ENCODE results near the gene KDM1B.

DNA sequence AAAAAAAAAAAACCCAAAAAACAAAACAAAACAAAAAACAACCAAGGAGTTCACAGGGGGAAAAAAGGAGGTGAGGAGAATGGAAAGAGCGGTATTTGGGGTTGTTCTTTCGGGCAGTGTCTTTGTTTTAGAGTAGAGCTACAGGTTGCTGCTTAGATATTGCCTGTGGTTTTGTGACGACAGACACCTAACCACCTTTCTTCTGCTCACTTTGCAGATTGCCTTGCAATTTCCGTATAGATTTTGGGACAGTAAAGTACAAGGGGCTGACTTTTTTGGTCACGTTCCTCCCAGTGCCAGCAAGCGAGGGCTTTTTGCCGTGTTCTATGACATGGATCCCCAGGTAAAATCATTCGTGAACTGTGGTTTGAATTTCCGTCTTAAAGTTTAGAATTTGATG lies 58.2 kb downstream of the KDM1B start:
- no peak for TF ChIP-seq CTCF (IDR thresholded peaks at IDR 0.05; ENCODE audit: control extremely low read depth in 1 of 3, insufficient read depth in 1 of 3, low read depth in 1 of 3, low read length in 3 of 3)
- TF ChIP-seq CEBPB (IDR thresholded peaks at IDR 0.05; ENCODE audit: low read depth, low read length), result no peak
- no peak for TF ChIP-seq RFX5 (IDR thresholded peaks at IDR 0.05; ENCODE audit: borderline replicate concordance, low read depth, low read length)
- no peak for TF ChIP-seq YY1 (IDR thresholded peaks at IDR 0.05; ENCODE audit: low read depth, low read length)
- no peak for TF ChIP-seq TAF1 (IDR thresholded peaks at IDR 0.05; ENCODE audit: low read depth, low read length)
- no peak for TF ChIP-seq FOSL1 (IDR thresholded peaks at IDR 0.05; ENCODE audit: insufficient read depth, low read depth, low read length)
- TF ChIP-seq SIN3A (conservative IDR thresholded peaks at IDR 0.05 in 1 of 2, IDR thresholded peaks at IDR 0.05 in 1 of 2; ENCODE audit: low read depth in 1 of 2, low read length in 2 of 2), result no peak
- no peak for TF ChIP-seq EP300 (IDR thresholded peaks at IDR 0.05; ENCODE audit: borderline replicate concordance in 1 of 2, low read depth in 2 of 2, low read length in 2 of 2)
- no peak for TF ChIP-seq RAD21 (IDR thresholded peaks at IDR 0.05 in 1 of 2, conservative IDR thresholded peaks at IDR 0.05 in 1 of 2; ENCODE audit: low read depth in 2 of 2, low read length in 2 of 2)
- TF ChIP-seq CHD2 (IDR thresholded peaks at IDR 0.05; ENCODE audit: low read length), result no peak
